ENCODE measurements around the gene DBP.

Gene DBP

GRCh38 chr19:48606463-48607358 is 30.5 kb downstream of the DBP start, which contains the start of gene SPACA4:
TSS of gene SPACA4 (plus strand) at chr19:48606742. CDS start at chr19:48606979, 237 bp downstream.
- no peak for TF ChIP-seq EZH2phosphoT487 (IDR thresholded peaks at IDR 0.05; ENCODE audit: low read depth)
- TF ChIP-seq CTCF (IDR thresholded peaks at IDR 0.05; ENCODE audit: low read depth, low read length) = no peak
- H3K4me1 ChIP-seq (ENCODE audit: low read length) = peaks cover 14% of the 10 kb centered on the region
- no peak within 1 kb of the TSS for H3K9ac ChIP-seq (ENCODE audit: low read length)
- H3K4me3 ChIP-seq (ENCODE audit: low read length) = no peak within 1 kb of the TSS
- H4K20me1 ChIP-seq (ENCODE audit: insufficient read depth, low read length) = no peaks in the 10 kb centered on the region
- H3K79me2 ChIP-seq (ENCODE audit: low read length) = no peaks in the 10 kb centered on the region
- no peak within 1 kb of the TSS for H3K4me2 ChIP-seq (ENCODE audit: low read length)
- H3K27ac ChIP-seq (ENCODE audit: low read length) = no peak within 1 kb of the TSS
- H2AFZ ChIP-seq (ENCODE audit: low read depth, low read length) = no peak within 1 kb of the TSS
- H3K36me3 ChIP-seq (replicated peaks; ENCODE audit: low read depth, low read length) = no peaks in the 10 kb centered on the region
- H3K27me3 ChIP-seq (ENCODE audit: low read depth, low read length) = no peaks in the 10 kb centered on the region
- H3K9me3 ChIP-seq (ENCODE audit: insufficient read depth, low read length) = no peaks in the 10 kb centered on the region

GRCh38 chr19:48603850-48604249 is 33.3 kb downstream of the DBP start:
- H2AFZ ChIP-seq (ENCODE audit: low read depth, low read length) = no peak overlapping the region
- no peak overlapping the region for H3K4me2 ChIP-seq (ENCODE audit: low read length)
- no peaks in the 10 kb centered on the region for H3K27me3 ChIP-seq (ENCODE audit: low read depth, low read length)
- H3K79me2 ChIP-seq (ENCODE audit: low read length) = no peaks in the 10 kb centered on the region
- peaks cover 6% of the 10 kb centered on the region for H3K4me1 ChIP-seq (ENCODE audit: low read length)
- no peak overlapping the region for H3K9ac ChIP-seq (ENCODE audit: low read length)
- TF ChIP-seq EZH2phosphoT487 (IDR thresholded peaks at IDR 0.05; ENCODE audit: low read depth) (no peak), CTCF (IDR thresholded peaks at IDR 0.05; ENCODE audit: low read depth, low read length) (no peak)
- H3K9me3 ChIP-seq (ENCODE audit: insufficient read depth, low read length) = no peaks in the 10 kb centered on the region
- H3K36me3 ChIP-seq (replicated peaks; ENCODE audit: low read depth, low read length) = no peaks in the 10 kb centered on the region
- no peak overlapping the region for H3K4me3 ChIP-seq (ENCODE audit: low read length)
- H4K20me1 ChIP-seq (ENCODE audit: insufficient read depth, low read length) = no peaks in the 10 kb centered on the region
- H3K27ac ChIP-seq (ENCODE audit: low read length) = no peak overlapping the region

- Histone ChIP-seq H3K9me3 (ENCODE audit: insufficient read depth, low read length) (no peaks in the 10 kb centered on the region), H3K4me3 (ENCODE audit: low read length) (no peak overlapping the region), H3K27me3 (ENCODE audit: low read depth, low read length) (no peaks in the 10 kb centered on the region), H3K36me3 (replicated peaks; ENCODE audit: low read depth, low read length) (no peaks in the 10 kb centered on the region), H3K4me2 (ENCODE audit: low read length) (no peak overlapping the region), H3K9ac (ENCODE audit: low read length) (no peak overlapping the region), H3K79me2 (ENCODE audit: low read length) (no peaks in the 10 kb centered on the region), H2AFZ (ENCODE audit: low read depth, low read length) (no peak overlapping the region), H3K27ac (ENCODE audit: low read length) (no peak overlapping the region), H4K20me1 (ENCODE audit: insufficient read depth, low read length) (no peaks in the 10 kb centered on the region), H3K4me1 (ENCODE audit: low read length) (peaks cover 2% of the 10 kb centered on the region)
- no peak for TF ChIP-seq EZH2phosphoT487 (IDR thresholded peaks at IDR 0.05; ENCODE audit: low read depth)
- TF ChIP-seq CTCF (IDR thresholded peaks at IDR 0.05; ENCODE audit: low read depth, low read length) = no peak
Measured at GRCh38 chr19:48603449-48603848, 33.7 kb downstream of the DBP start.

GRCh38 chr19:48603001-48603400 is 34.2 kb downstream of the DBP start:
- Histone ChIP-seq H3K4me3 (ENCODE audit: low read length) (no peak overlapping the region), H4K20me1 (ENCODE audit: insufficient read depth, low read length) (no peaks in the 10 kb centered on the region), H3K79me2 (ENCODE audit: low read length) (no peaks in the 10 kb centered on the region), H3K9me3 (ENCODE audit: insufficient read depth, low read length) (no peaks in the 10 kb centered on the region), H3K36me3 (replicated peaks; ENCODE audit: low read depth, low read length) (no peaks in the 10 kb centered on the region), H3K4me1 (ENCODE audit: low read length) (no peaks in the 10 kb centered on the region), H3K27me3 (ENCODE audit: low read depth, low read length) (no peaks in the 10 kb centered on the region), H3K9ac (ENCODE audit: low read length) (no peak overlapping the region), H2AFZ (ENCODE audit: low read depth, low read length) (no peak overlapping the region), H3K4me2 (ENCODE audit: low read length) (no peak overlapping the region), H3K27ac (ENCODE audit: low read length) (no peak overlapping the region)
- TF ChIP-seq CTCF (IDR thresholded peaks at IDR 0.05; ENCODE audit: low read depth, low read length) (no peak), EZH2phosphoT487 (IDR thresholded peaks at IDR 0.05; ENCODE audit: low read depth) (no peak)
